CD4-positive, alpha-beta memory T cell (primary cell): ENCODE results near the gene SLC38A8. TPM values are rescaled to one million over a fixed set of nuclear protein-coding genes. Genes with fewer than 3 reads are reported as not detected.
A peak's percentile ranks its signal among the peaks of the same experiment; 100 is the strongest.

Experiments used
- CTCF ChIA-PET: fragments of 350-600 bp; sonication (Branson Sonifier 250); formaldehyde crosslinking; loops from one replicate; lab custom pipeline; 2021; ENCODE audit warnings: inconsistent platforms; ENCODE audit not compliant: partially characterized antibody; lab: Charles Lee
- POLR2A ChIA-PET: fragments of 350-600 bp; sonication (Branson Sonifier 250); formaldehyde crosslinking; loops from one replicate; lab custom pipeline; 2021; ENCODE audit not compliant: partially characterized antibody; lab: Charles Lee
- DNase-seq, 5 donors: peaks; one replicate each; pipeline versions ENCODE4 v3.0.0 to v3.0.0-alpha.2; 2020 to 2022; ENCODE audit warnings: mixed read lengths in 1 of 5
- H3K27ac ChIP-seq: one replicate; pipeline ENCODE4 v1.7.0; 2013; ENCODE audit warnings: low read depth, low read length
- H3K27me3 ChIP-seq: 2 replicates; pipeline ENCODE4 v1.7.0; 2013; ENCODE audit warnings: mild to moderate bottlenecking, low read length, moderate library complexity; ENCODE audit not compliant: insufficient read depth
- H3K36me3 ChIP-seq: 2 replicates; pipeline ENCODE4 v1.7.0; 2013; ENCODE audit warnings: mild to moderate bottlenecking, low read length, moderate library complexity; ENCODE audit not compliant: insufficient read depth
- H3K4me1 ChIP-seq: 2 replicates; pipeline ENCODE4 v1.7.0; 2013; ENCODE audit warnings: mild to moderate bottlenecking, low read length, moderate library complexity; ENCODE audit not compliant: insufficient read depth
- H3K4me3 ChIP-seq, 2 donors: one replicate each; pipeline ENCODE4 v1.7.0; 2013; ENCODE audit warnings: low read length in 2 of 2, mild to moderate bottlenecking in 1 of 2
- H3K9me3 ChIP-seq, 2 donors: one replicate each; pipeline ENCODE4 v1.7.0; 2013; ENCODE audit warnings: low read length in 2 of 2, control low read depth in 1 of 2; ENCODE audit not compliant: control insufficient read depth in 1 of 2
- H3K27ac Mint-ChIP-seq, 7 donors: one replicate each; pipeline ENCODE4 v1.8.0; 2020 to 2021; ENCODE audit warnings: mixed read lengths in 7 of 7, mild to moderate bottlenecking in 6 of 7, inconsistent platforms in 3 of 7, moderate library complexity in 3 of 7
- H3K27me3 Mint-ChIP-seq, 2 donors: one replicate each; pipeline ENCODE4 v1.8.0; 2020 to 2021; ENCODE audit warnings: mixed read lengths in 2 of 2
- H3K36me3 Mint-ChIP-seq, 2 donors: one replicate each; pipeline ENCODE4 v1.8.0; 2020 to 2021; ENCODE audit warnings: mixed read lengths in 2 of 2, inconsistent platforms in 1 of 2, mild to moderate bottlenecking in 1 of 2
- H3K4me1 Mint-ChIP-seq, 4 donors: one replicate each; pipeline ENCODE4 v1.8.0; 2020 to 2021; ENCODE audit warnings: mixed read lengths in 4 of 4, mild to moderate bottlenecking in 1 of 4
- H3K4me3 Mint-ChIP-seq, 8 donors: one replicate each; pipeline ENCODE4 v1.8.0; 2020 to 2021; ENCODE audit warnings: mixed read lengths in 8 of 8, mild to moderate bottlenecking in 7 of 8, moderate library complexity in 6 of 8, inconsistent platforms in 3 of 8
- H3K9me3 Mint-ChIP-seq, 8 donors: one replicate each; pipeline ENCODE4 v1.8.0; 2020 to 2021; ENCODE audit warnings: mixed read lengths in 8 of 8, mild to moderate bottlenecking in 5 of 8, inconsistent platforms in 3 of 8, moderate library complexity in 1 of 8
- intact Hi-C: fragments of 100-400 bp; cut with micrococcal nuclease; formaldehyde crosslinking; loops from one replicate; pipeline ENCODE4 v1.15.1; 2023
- polyA plus RNA-seq, 2 donors: library from polyadenylated mRNA; unstranded; fragments of 300-500 nt; fragmentation: Illumina TruSeq; gene quantifications; one replicate each; pipeline ENCODE4 v1.2.3, GENCODE V29; 2021
- total RNA-seq, 2 experiments: library from RNA; stranded (reverse); gene quantifications; one replicate each; pipeline ENCODE4 v1.2.3, GENCODE V29; 2021

The SLC38A8 gene
- total and polyA plus RNA-seq, 4 experiments from 2014 or later = not detected

DNA sequence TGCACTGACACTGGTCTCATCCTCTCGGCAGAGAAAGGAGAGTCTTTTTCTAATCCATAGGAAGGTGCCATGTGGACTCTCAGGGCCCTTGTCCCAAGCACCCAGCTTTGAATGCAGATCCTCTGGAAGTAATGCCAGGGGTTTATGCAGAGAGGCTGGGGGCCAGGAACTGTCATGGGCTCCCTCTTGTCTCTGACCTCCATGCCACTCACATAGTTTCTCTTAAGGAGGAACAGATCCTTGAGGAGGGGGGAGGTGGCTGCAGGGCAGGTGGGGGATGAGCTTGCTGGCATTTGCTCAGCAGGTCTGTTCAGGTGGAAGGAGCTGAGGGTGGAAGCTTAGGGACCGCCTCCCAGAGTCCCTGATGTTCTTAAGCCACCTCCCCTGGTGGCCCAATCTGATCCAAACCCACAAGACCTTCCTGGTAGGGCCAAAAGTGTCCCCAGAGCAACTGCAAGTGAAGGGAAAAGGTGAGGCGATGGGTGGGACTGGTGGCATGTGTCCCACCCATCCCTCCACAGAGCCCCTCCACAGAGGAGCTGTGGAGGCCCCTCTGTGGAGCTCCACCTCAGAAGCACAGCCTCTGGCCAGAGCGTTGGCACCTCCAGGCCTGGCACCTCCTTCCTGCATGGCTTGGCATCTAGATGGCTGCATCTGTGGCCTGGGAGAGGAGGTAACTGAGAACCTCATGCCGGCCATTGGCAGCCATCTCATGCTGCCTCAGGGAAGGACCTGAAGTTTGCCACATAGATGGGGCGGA is 65.4 kb downstream of the SLC38A8 start:
- intact Hi-C loops = no loop called here
- Mint-ChIP-seq H3K4me1 (no peaks in the 10 kb centered on the region), H3K9me3 (peaks cover 0 to 15% (median 4%) of the 10 kb centered on the region in 8 donors), H3K36me3 (no peaks in the 10 kb centered on the region), H3K27me3 (peaks cover 0 to 2% of the 10 kb centered on the region in 2 donors), H3K4me3 (no peak overlapping the region), H3K27ac (no peak overlapping the region)
- no peaks in the 10 kb centered on the region for H3K4me1 ChIP-seq
- no peaks in the 10 kb centered on the region for H3K27me3 ChIP-seq
- DNase-seq = no peak
- H3K36me3 ChIP-seq = no peaks in the 10 kb centered on the region
- no peak overlapping the region for H3K4me3 ChIP-seq
- no peaks in the 10 kb centered on the region for H3K9me3 ChIP-seq
- POLR2A ChIA-PET = no interaction called here
- H3K27ac ChIP-seq = no peak overlapping the region
- CTCF ChIA-PET = no interaction called here

DNA sequence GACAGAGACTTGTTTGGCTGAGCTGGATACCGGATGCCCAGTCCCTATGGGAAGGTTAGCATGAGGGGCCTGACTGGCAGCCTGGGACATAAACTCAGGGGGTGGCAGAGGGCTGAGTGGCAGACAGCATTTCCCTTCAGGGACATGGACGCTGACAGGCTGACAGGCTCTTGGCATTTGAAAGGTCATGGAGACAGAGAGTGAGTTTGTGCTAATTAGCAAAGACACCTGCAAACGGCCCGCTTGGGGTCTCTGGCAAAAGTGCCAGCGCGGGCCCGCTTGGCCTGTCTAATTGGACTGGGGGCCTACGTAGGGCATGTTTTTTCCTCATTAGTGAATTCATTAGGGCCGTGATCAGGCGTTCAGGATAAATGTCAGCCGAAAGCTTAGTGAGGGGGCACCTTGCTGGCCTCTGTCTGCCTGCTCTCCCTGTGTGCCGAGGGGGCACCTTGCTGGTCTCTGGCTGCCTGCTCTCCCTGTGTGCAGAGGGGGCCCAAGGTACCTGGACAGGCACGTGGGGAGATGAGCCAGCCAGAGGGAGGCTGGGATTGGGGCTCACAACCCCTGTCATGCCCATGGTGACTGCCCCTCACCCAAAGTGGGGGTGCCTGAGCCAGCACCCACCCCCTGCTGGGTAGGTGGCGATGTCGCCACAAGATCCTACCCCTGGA is 66.9 kb downstream of the SLC38A8 start:
- no peaks in the 10 kb centered on the region for H3K4me1 Mint-ChIP-seq
- Histone ChIP-seq H3K27me3 (no peaks in the 10 kb centered on the region), H3K36me3 (no peaks in the 10 kb centered on the region), H3K9me3 (no peaks in the 10 kb centered on the region), H3K4me3 (no peak overlapping the region), H3K27ac (no peak overlapping the region), H3K4me1 (no peaks in the 10 kb centered on the region)
- no peak overlapping the region for H3K4me3 Mint-ChIP-seq
- ChIA-PET CTCF (no interaction called here), POLR2A (no interaction called here)
- peaks cover 0 to 15% (median 4%) of the 10 kb centered on the region in 8 donors for H3K9me3 Mint-ChIP-seq
- intact Hi-C loops = no loop called here
- H3K27me3 Mint-ChIP-seq = peaks cover 0 to 2% of the 10 kb centered on the region in 2 donors
- peak overlapping the region in 1 of 7 donors; percentile 46 for H3K27ac Mint-ChIP-seq
- no peak for DNase-seq
- no peaks in the 10 kb centered on the region for H3K36me3 Mint-ChIP-seq

DNA sequence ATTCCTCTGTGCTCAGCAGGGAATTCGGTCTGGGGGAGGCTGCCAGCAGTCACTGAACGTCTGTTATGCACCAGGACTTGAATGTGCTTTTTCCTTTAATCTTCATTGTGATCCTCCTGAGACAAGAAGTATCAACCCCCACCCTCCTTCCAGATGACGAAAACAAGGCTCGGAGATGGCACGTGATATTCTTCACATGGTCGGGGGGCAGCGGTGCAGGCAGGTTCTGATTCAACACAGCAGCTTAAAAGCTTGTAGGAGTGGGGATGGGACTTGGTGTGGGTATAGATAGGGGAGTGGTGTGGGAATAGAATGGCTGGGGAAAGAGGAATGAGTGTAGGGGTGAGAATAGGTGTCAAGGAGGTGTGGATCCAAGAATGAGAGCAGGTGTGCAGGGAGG is 68.1 kb downstream of the SLC38A8 start:
- CTCF ChIA-PET = no interaction called here
- DNase-seq = no peak
- H3K36me3 Mint-ChIP-seq = no peaks in the 10 kb centered on the region
- peaks cover 0 to 12% (median 4%) of the 10 kb centered on the region in 8 donors for H3K9me3 Mint-ChIP-seq
- peaks cover 0 to 8% of the 10 kb centered on the region in 2 donors for H3K27me3 Mint-ChIP-seq
- no peak overlapping the region for H3K4me3 Mint-ChIP-seq
- intact Hi-C loops = no loop called here
- Histone ChIP-seq H3K9me3 (no peaks in the 10 kb centered on the region), H3K27ac (no peak overlapping the region), H3K36me3 (no peaks in the 10 kb centered on the region), H3K4me1 (no peaks in the 10 kb centered on the region), H3K4me3 (no peak overlapping the region), H3K27me3 (no peaks in the 10 kb centered on the region)
- H3K27ac Mint-ChIP-seq = no peak overlapping the region
- no peaks in the 10 kb centered on the region for H3K4me1 Mint-ChIP-seq
- POLR2A ChIA-PET = no interaction called here

GRCh38 chr16:83973581-83974385 is 68.8 kb downstream of the SLC38A8 start:
- POLR2A ChIA-PET = no interaction called here
- intact Hi-C loops = no loop called here

GRCh38 chr16:83973077-83973476 is 69.5 kb downstream of the SLC38A8 start:
- ChIA-PET CTCF (no interaction called here), POLR2A (no interaction called here)
- H3K36me3 Mint-ChIP-seq = no peaks in the 10 kb centered on the region

More at GRCh38 chr16:83973581-83974385, 68.8 kb downstream of the SLC38A8 start:
- CTCF ChIA-PET = no interaction called here
- H3K27me3 ChIP-seq = no peaks in the 10 kb centered on the region
- H3K4me1 ChIP-seq = no peaks in the 10 kb centered on the region
- Mint-ChIP-seq H3K4me3 (no peak overlapping the region), H3K36me3 (no peaks in the 10 kb centered on the region), H3K4me1 (no peaks in the 10 kb centered on the region), H3K27me3 (peaks cover 2 to 8% of the 10 kb centered on the region in 2 donors), H3K9me3 (peaks cover 0 to 10% (median 4%) of the 10 kb centered on the region in 8 donors), H3K27ac (no peak overlapping the region)
- H3K4me3 ChIP-seq = no peak overlapping the region
- H3K27ac ChIP-seq = no peak overlapping the region
- DNase-seq = no peak
- H3K36me3 ChIP-seq = no peaks in the 10 kb centered on the region
- H3K9me3 ChIP-seq = no peaks in the 10 kb centered on the region

GRCh38 chr16:83972256-83973008 is 70.2 kb downstream of the SLC38A8 start:
- no peaks in the 10 kb centered on the region for H3K36me3 ChIP-seq
- Mint-ChIP-seq H3K36me3 (no peaks in the 10 kb centered on the region), H3K4me1 (peaks cover 0 to 4% (median 2%) of the 10 kb centered on the region in 4 donors), H3K9me3 (peaks cover 0 to 2% (median 0%) of the 10 kb centered on the region in 8 donors), H3K27ac (no peak overlapping the region), H3K4me3 (no peak overlapping the region), H3K27me3 (peaks cover 4 to 10% of the 10 kb centered on the region in 2 donors)
- H3K27me3 ChIP-seq = no peaks in the 10 kb centered on the region
- POLR2A ChIA-PET = no interaction called here
- intact Hi-C loops = no loop called here
- H3K4me3 ChIP-seq = no peak overlapping the region
- CTCF ChIA-PET = no interaction called here
- H3K4me1 ChIP-seq = no peaks in the 10 kb centered on the region
- no peaks in the 10 kb centered on the region for H3K9me3 ChIP-seq
- DNase-seq = no peak
- no peak overlapping the region for H3K27ac ChIP-seq

More at GRCh38 chr16:83973077-83973476, 69.5 kb downstream of the SLC38A8 start:
- Histone ChIP-seq H3K27me3 (no peaks in the 10 kb centered on the region), H3K36me3 (no peaks in the 10 kb centered on the region), H3K27ac (no peak overlapping the region), H3K4me3 (no peak overlapping the region), H3K9me3 (no peaks in the 10 kb centered on the region), H3K4me1 (no peaks in the 10 kb centered on the region)
- Mint-ChIP-seq H3K27ac (no peak overlapping the region), H3K4me1 (no peaks in the 10 kb centered on the region), H3K27me3 (peaks cover 2 to 8% of the 10 kb centered on the region in 2 donors), H3K4me3 (no peak overlapping the region), H3K9me3 (peaks cover 0 to 3% (median under 1%) of the 10 kb centered on the region in 8 donors)
- DNase-seq = no peak
- intact Hi-C loops = no loop called here
